ENCODE measurements around the gene ANKRD11.

DNA sequence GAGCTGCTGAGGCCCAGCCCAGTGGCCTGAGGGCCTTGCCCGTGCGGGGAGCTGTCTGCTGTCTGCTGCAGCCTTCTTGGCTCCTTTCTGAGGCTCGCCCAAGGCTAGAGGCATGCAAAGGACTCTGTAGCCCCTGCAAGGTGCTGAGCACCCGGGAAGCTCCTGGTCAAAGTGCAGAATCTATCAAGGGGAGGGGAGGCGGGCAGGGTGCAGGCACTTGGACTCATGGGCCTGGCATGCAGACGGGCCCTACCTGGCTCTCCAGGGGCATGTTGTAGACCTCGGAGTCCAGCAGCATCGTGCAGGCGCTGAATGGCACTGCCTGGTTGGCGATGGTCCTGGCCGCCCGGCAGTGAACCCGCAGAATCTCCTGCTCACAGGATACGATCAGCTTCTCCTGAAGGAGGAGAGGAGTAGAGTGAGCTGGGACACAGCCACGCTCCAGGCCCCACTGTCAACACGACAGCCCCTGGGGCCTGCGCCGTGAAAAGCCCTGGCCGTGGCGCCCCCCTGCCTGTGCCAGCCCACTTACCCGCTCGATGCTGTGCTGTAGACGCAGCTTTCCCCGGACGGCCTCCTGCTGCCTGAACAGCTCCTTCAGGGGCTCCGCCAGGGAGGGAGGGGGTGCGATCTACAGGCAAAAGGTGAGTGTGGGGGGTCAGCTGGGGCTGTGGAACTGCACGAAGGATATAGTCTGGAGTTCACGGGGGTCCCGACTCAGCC is 215.6 kb downstream of the ANKRD11 start:
- TF ChIP-seq, protein P1, sequence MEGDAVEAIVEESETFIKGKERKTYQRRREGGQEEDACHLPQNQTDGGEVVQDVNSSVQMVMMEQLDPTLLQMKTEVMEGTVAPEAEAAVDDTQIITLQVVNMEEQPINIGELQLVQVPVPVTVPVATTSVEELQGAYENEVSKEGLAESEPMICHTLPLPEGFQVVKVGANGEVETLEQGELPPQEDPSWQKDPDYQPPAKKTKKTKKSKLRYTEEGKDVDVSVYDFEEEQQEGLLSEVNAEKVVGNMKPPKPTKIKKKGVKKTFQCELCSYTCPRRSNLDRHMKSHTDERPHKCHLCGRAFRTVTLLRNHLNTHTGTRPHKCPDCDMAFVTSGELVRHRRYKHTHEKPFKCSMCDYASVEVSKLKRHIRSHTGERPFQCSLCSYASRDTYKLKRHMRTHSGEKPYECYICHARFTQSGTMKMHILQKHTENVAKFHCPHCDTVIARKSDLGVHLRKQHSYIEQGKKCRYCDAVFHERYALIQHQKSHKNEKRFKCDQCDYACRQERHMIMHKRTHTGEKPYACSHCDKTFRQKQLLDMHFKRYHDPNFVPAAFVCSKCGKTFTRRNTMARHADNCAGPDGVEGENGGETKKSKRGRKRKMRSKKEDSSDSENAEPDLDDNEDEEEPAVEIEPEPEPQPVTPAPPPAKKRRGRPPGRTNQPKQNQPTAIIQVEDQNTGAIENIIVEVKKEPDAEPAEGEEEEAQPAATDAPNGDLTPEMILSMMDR (IDR thresholded peaks at IDR 0.05; ENCODE audit: extremely low read depth in 1 of 2, insufficient read depth in 1 of 2, low read depth in 1 of 2, low read length in 2 of 2), result no peak
- TF ChIP-seq POLR2AphosphoS5 (IDR thresholded peaks at IDR 0.05; ENCODE audit: insufficient read depth, low read depth, low read length) (no peak), POLR2A (IDR thresholded peaks at IDR 0.05; ENCODE audit: low read depth, low read length) (no peak), EZH2 (IDR thresholded peaks at IDR 0.05; ENCODE audit: borderline replicate concordance, low read depth, low read length, severe bottlenecking) (no peak), MYC (IDR thresholded peaks at IDR 0.05; ENCODE audit: low read depth, low read length) (no peak), FOS (IDR thresholded peaks at IDR 0.05; ENCODE audit: borderline replicate concordance, insufficient read depth, low read length) (no peak), JUN (IDR thresholded peaks at IDR 0.05; ENCODE audit: borderline replicate concordance, insufficient read depth, insufficient read length, low read depth) (no peak), GATA2 (IDR thresholded peaks at IDR 0.05; ENCODE audit: insufficient read depth, insufficient read length, low read depth, low read length) (no peak)
- TF ChIP-seq, protein P2, sequence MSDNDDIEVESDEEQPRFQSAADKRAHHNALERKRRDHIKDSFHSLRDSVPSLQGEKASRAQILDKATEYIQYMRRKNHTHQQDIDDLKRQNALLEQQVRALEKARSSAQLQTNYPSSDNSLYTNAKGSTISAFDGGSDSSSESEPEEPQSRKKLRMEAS (IDR thresholded peaks at IDR 0.05; ENCODE audit: insufficient read depth, insufficient read length), result no peak
